Stimulated activated CD4-positive, alpha-beta T cell treated with anti-CD3 and anti-CD28 coated beads, Interleukin-4, amount 100 ng/mL, for 24 hours (primary cell): ENCODE results near the gene PBX1.

Experiments
- DNase-seq: peaks from one replicate; pipeline ENCODE4 v3.0.0-alpha.2; 2020

The PBX1 gene

DNA sequence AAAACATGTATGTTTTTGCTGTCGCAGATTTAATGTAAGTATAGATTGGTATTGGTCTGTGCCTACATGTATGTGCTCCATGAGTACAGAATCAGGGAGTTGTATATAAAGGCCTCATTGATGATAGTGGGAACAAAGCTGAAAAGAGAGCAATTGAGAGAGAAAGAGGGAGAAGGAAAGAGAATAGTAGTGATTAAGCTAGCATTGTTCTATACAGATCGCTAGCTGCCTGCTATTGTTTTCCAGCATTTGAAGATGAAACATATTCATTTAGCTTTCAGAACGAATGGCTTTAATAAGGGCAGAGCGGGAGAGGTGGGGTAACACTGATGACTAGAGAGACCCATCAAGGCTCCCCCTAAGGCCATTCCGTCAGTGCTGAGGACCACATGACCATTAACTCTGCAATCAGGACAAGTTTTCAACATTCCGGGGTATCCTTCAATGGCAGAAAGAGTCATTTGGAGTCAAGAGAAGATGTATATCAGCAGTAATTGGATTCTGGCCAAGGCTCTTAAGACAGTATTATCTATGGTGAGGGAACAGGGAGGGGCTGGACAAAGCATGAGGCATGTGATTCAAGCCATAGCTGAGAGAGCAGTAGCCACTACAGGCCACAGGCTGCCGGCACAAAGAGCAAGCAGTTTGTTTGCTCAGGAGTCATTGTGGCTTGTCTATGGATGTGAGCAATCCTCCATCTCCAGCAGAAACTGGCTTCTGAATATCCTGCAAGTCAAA is 176.5 kb downstream of the PBX1 start:
- no peak for DNase-seq

DNA sequence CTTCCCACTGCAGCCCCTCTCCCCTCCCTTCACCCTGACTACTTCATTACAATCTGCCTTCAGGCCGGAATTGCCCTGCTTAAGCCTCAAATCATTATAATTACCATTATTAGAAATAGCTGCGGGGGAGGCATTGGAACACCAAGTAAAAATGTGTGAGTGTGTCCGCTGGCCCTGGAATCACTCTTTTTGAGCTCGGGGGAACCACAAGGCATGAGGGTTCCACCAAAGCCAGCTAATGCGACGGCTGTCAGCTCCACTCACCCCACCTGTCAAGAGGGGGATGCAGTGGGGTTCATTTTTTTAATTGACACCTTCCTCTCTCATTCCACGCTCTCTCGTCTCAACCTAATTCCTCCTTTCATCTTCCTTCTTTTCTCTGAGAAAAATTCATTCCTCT is 177.2 kb downstream of the PBX1 start:
- no peak for DNase-seq

DNA sequence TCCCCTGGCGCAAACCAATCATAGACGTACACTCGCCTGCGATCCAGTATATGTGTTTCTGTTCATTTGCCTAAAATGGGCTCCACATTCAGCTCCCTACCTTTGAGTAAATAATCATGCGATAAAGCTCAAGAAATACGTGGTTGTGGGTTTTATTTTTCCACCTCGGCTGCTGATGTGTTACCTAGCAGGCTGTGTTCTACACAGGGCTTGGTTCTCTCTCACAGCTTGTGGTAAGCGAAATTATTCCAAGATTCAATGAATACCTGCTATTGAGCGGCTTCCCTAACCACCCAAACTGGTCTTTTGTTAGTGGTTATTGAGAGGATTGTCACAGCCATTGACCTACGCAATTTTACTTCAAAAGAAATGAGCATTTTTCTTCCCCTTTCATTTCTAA is 180.2 kb downstream of the PBX1 start:
- no peak for DNase-seq

DNA sequence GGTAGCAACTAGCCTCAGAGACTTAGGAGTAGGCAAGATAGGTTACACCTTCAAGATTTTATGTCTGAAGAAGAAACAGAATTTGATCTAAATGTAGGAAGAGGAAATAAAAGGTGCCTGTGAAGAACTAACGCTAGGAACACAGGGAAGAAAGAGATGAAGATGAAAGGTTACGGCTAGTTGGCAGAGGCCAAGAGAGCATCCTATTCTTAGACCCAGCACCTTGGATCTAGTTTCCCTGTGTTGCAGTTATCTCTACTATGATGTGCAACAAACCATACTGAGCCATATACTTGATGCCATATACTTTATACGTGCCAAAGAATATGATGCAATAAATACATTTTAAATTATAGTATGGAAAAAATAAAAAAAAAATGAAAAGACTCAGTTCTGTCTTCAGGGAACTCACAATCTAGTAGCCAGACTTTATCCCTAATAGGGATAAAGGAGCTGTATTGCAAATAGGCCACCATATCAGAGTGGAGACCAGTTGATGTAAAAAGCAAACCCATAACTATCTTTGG is 181.1 kb downstream of the PBX1 start:
- no peak for DNase-seq

DNA sequence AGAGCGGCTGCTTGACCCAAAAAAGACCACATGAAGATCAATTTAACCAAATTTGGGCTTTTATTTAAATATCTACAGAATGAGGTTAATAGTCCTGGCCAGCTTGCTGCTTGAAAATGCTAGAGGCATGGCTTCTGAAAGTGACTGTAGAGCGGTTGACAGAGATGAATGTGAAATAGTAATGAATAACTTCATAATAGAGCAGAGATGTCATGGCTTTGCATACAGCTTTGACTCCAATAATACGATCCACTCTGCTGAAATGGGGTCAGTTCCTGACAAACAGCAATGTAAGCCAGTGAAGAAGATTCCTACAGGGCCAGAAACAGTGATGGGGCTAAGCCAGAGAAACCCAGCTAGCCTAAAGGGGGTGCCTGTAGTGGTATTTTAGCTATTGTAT is 183.8 kb downstream of the PBX1 start:
- DNase-seq, result no peak

GRCh38 chr1:164743976-164744375 is 185.0 kb downstream of the PBX1 start:
- no peak for DNase-seq

DNA sequence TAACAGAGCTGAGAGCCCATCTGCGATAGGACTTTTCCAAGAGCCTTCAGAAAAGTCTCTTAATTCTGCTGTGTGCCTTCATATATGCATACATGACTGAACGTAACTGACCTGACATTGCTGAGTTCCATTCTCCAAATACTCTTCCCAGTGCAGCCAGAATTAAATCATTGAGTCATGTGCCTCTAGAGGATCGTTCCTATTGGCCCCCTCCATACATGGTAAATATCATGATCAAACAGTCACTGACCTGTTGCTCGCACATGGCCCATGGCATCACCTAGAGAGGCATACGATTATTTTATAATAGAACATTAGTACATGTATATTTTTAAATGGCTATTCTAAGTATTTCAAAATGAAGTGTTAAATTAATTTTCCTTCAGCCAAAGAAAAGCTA is 186.8 kb downstream of the PBX1 start:
- DNase-seq, result no peak

GRCh38 chr1:164746632-164747031 is 187.6 kb downstream of the PBX1 start:
- DNase-seq, result no peak

DNA sequence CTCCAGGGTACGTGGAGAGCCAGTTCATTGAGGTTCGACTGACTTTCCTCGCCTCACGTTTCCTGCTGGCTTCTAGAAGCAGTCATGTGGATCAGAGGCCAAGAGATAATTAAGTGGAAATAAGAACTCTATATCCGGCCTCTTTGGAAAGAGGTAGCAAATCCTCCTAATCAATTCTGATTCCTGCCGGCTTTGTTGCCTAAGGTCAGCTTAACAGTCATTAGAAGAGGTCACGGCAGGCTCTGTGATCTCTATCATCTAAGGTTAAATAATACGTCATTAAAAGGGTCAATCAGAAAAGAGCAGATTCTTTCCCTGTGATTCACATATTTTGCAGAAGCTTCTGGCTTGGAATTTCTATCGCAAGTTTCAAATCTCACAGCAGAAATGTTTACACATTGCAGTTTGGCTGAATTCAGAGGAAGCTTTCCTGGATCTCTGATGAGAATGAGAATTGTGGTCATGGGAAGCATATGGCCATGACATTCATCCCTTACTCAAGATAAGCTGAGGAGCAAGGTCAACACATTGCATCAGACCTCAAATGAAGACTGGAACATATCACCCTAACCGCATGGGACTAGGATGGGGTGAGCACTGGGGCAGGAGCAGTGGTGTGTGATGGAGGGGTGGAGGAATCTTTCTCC is 189.4 kb downstream of the PBX1 start:
- DNase-seq, result no peak

- no peak for DNase-seq
These were observed 194.6 kb downstream of the PBX1 start for GRCh38 chr1:164753521-164754077.

GRCh38 chr1:164754088-164754600 is 195.2 kb downstream of the PBX1 start:
- DNase-seq, result no peak

DNA sequence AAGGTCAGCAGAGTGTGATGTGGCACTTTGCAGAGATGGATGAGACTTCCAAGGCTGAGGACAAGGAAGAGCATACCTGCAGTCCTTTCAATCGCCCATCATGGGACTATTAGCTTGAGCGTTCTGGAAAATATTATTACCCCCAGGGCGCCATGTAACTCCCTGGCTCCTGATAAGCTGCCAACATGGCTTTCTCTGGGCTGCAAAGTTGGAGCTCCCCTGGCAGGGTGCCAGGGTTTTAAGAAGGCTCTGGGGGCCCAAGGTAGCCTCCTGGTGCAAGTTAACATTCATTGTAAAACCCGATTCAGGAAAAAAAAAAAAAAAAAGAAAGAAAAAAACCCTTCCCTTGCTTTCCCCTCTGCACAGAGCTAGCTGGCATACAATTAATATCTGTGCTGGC is 196.7 kb downstream of the PBX1 start:
- DNase-seq, result no peak

GRCh38 chr1:164756741-164757140 is 197.8 kb downstream of the PBX1 start:
- no peak for DNase-seq

DNA sequence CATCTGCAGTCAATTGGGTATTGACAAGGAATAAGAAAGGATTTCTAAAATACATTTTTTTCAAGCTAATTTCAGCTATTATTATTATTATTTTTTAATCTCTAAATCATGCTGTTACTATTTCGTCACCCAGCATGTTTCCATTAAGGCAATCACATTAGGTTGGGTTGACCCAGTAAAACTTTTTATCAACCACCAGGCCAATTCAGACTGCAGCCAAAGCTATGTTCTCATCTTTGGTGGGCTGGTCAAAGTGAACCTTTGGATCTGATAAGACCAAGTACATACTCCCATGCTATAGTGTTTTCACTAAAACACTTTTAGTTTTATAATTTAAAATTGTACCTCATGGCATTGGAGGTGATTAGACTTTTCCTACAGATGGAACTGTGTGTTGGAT is 198.6 kb downstream of the PBX1 start:
- no peak for DNase-seq

- DNase-seq, result no peak
These were observed 200.3 kb downstream of the PBX1 start for GRCh38 chr1:164759144-164759920.

GRCh38 chr1:164759979-164760469 is 201.0 kb downstream of the PBX1 start:
- DNase-seq, result no peak

DNA sequence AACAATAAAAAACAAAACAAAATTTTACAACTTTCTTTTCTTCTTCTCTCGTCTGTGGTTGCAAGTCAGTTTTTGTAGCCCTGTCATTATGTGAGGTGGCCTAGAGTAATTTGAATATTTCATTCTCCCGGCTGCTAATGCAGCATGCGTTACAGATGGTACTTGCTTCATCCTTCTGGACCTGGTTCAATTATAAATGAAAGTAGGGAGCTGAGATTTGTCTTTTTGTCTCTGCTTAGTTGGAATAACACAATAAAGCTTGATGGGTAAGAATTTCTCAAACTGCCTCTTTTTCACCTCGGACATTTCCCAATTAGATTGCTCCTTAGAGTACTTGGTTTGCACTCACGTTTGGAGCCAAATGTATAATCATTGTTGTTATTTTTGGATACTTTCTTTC is 201.6 kb downstream of the PBX1 start:
- DNase-seq, result no peak

DNA sequence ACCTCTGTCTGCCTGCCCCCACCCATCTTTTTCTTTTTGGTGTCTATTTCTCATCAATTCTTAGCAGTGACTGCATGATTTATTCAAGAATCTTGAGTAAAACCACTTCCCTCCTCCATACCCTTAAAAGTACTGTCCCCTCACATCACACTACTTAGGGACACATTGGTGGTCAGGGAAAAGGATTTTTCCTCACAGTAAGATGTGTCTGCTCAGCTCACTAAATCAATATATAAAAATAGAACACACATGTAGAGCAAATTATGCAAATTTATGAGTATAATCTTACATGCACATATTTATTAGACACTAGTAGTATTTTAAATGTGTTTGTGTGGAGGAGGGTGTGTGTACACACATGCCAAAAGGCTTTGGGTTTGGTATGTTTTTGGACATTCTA is 202.0 kb downstream of the PBX1 start:
- no peak for DNase-seq

GRCh38 chr1:164763098-164763497 is 204.1 kb downstream of the PBX1 start:
- DNase-seq, result no peak

DNA sequence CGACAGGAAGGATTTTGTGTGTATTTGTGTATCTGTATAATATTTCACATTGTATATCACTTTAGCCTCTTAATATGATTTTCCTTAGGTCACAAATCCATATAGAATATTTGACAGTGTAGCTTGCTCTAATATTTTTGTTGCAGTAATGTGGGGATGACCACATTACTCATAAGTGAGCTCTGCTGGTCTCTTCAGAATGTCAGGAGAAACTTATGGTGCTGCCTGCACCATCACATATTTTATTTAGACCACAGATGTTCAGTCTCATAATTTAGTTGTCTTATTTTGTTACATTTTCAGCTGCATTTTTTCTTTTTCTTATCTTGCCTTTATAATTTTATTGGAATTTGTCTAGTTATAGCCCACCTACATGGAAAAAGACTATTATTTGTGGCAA is 205.3 kb downstream of the PBX1 start:
- DNase-seq, result no peak

DNA sequence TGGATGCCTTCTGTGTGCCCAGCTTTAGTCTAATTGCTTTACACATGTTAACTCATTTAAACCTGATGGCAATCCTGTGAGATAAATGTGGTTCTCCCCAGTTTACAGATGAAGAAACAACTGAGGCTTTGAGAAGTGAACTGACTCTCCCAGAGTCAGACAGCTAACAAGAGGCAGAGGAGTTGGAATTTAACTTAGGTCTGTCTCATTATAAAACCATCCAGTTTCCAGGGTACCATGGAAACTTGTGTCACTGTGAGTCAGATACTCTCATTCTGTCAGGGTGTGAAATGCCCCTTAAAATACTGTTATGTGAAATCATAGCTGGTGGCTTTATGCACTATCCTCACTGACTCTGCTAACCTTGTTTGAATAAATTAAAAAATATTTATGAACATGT is 206.6 kb downstream of the PBX1 start:
- no peak for DNase-seq

DNA sequence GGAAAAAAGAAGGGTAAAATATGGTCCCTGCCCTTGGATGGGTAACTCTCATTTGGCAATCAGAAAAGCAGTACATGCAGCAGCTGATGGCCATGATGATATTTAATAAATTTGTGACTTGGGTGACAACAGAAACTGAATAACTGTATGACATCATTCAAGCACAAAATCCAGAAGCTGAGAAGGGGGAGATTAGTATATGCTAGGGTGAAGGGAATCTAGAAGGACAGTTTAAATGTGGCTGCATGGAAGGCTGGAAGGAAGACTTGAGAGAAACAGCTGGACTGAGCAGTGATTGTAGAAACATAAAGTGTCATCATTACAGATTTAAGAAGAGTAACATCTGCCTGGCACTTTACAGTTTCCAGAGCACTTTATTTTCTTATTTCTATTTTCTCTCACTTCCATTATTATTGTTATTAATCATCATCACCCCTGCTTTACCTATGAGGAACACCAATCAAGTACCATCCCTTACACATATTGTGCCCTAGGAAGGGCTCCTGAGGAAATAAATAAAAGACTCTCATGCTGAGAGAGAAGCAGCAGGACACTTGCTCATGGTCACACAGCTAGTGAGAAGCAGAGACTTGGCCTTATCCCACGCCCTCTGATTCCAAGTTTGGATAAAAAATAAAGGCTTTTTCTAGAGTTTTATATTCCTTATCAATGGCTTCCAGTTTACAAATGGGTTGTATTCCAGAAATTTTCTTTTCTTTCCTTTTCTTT is 207.2 kb downstream of the PBX1 start:
- DNase-seq, result no peak
